Endothelial cell of umbilical vein (primary cell): ENCODE measurements around the gene GNAI1. TPM values are rescaled to one million over a fixed set of nuclear protein-coding genes. Genes with fewer than 3 reads are reported as not detected.

Experiments
- BruUV-seq: library from RNA; stranded (reverse); fragments of 400-500 nt; replicated peaks from 2 replicates; lab custom pipeline; 2021; lab: Mats Ljungman, UMichigan
- CTCF ChIA-PET: fragments of 300-600, 350-600 bp; sonication (Branson Sonifier 250); formaldehyde crosslinking; loops from one replicate; lab custom pipeline; 2021; ENCODE audit warnings: antibody characterized with exemption, inconsistent platforms; lab: Charles Lee
- POLR2A ChIA-PET: fragments of 300-600, 350-600 bp; sonication (Branson Sonifier 250); formaldehyde crosslinking; loops from one replicate; lab custom pipeline; 2021; ENCODE audit warnings: antibody characterized with exemption, inconsistent platforms; lab: Charles Lee
- DNase-seq: peaks from one replicate; pipeline ENCODE4 v3.0.0-alpha.2; 2011; ENCODE audit warnings: low read depth, low spot score
- FAIRE-seq: peaks from 2 replicates; lab custom pipeline; 2011; peaks lifted over from hg19 to GRCh38; lab: Jason Lieb, UNC
- H2AFZ ChIP-seq: 2 replicates; pipeline ENCODE4 v1.6.0; 2012; ENCODE audit warnings: low read depth, low read length, control low read depth, inconsistent platforms
- H3K27ac ChIP-seq: 2 replicates; pipeline ENCODE4 v1.5.1; 2011; ENCODE audit warnings: low read depth, mild to moderate bottlenecking, control low read depth, low read length, moderate library complexity; ENCODE audit not compliant: insufficient read depth
- H3K27me3 ChIP-seq, 2 experiments: 2 replicates each; pipeline versions ENCODE4 v1.6.0 to v1.6.1; 2011; ENCODE audit warnings: low read length in 2 of 2, mixed read lengths in 1 of 2; ENCODE audit not compliant: control insufficient read depth in 2 of 2, insufficient read depth in 2 of 2
- H3K36me3 ChIP-seq, 2 experiments: 2 replicates in 1 of 2; 3 replicates in 1 of 2; pipeline ENCODE4 v1.5.1; 2011; ENCODE audit warnings: low read length in 2 of 2, mild to moderate bottlenecking in 1 of 2, moderate library complexity in 1 of 2; ENCODE audit not compliant: control insufficient read depth in 2 of 2, insufficient read depth in 2 of 2; ENCODE audit errors: extremely low read depth in 1 of 2
- H3K4me1 ChIP-seq: 3 replicates; pipeline ENCODE4 v1.5.1; 2011; ENCODE audit warnings: mild to moderate bottlenecking, low read length; ENCODE audit not compliant: control insufficient read depth, insufficient read depth; ENCODE audit errors: extremely low read depth
- H3K4me2 ChIP-seq: 2 replicates; pipeline ENCODE4 v1.6.1; 2011; ENCODE audit warnings: low read length, control low read depth, mixed read lengths; ENCODE audit not compliant: insufficient read depth
- H3K4me3 ChIP-seq, 3 experiments: fragments of 200-600 bp in 1 of 3; sonication (generic), shearing (Covaris generic) in 1 of 3; replicated peaks in 1 of 3; 2 replicates each; pipeline ENCODE4 v1.5.1; 2011 to 2016; ENCODE audit warnings: control low read depth in 3 of 3, low read length in 3 of 3, mild to moderate bottlenecking in 2 of 3, inconsistent platforms in 1 of 3, low read depth in 1 of 3, moderate library complexity in 1 of 3; ENCODE audit not compliant: insufficient read depth in 1 of 3
- H3K79me2 ChIP-seq: 2 replicates; pipeline ENCODE4 v1.6.0; 2012; ENCODE audit warnings: low read length, inconsistent platforms; ENCODE audit not compliant: control insufficient read depth, insufficient read depth
- H3K9ac ChIP-seq: replicated peaks from 2 replicates; pipeline ENCODE3; 2011; ENCODE audit warnings: low read length, control low read depth; ENCODE audit not compliant: insufficient read depth; ENCODE audit errors: extremely low read depth
- H3K9me1 ChIP-seq: replicated peaks from 3 replicates; pipeline ENCODE4 v1.6.0; 2011; ENCODE audit warnings: mild to moderate bottlenecking, low read length; ENCODE audit not compliant: control insufficient read depth, insufficient read depth; ENCODE audit errors: extremely low read depth
- H3K9me3 ChIP-seq: replicated peaks from 2 replicates; pipeline ENCODE4 v1.5.1; 2012; ENCODE audit warnings: low read length, inconsistent platforms; ENCODE audit not compliant: control insufficient read depth, insufficient read depth
- H4K20me1 ChIP-seq: replicated peaks from 2 replicates; pipeline ENCODE3; 2011; ENCODE audit warnings: mild to moderate bottlenecking, low read length; ENCODE audit not compliant: control insufficient read depth, insufficient read depth; ENCODE audit errors: extremely low read depth
- CTCF ChIP-seq, 2 donors: IDR thresholded peaks; 1 replicate in 1 of 2; 2 replicates in 1 of 2; pipeline ENCODE4 v1.5.1; 2011; ENCODE audit warnings: low read length in 2 of 2, mild to moderate bottlenecking in 2 of 2, moderate library complexity in 2 of 2, control low read depth in 1 of 2, inconsistent platforms in 1 of 2, low read depth in 1 of 2; ENCODE audit not compliant: insufficient read depth in 1 of 2; ENCODE audit errors: extremely low read depth in 1 of 2
- EZH2 ChIP-seq: IDR thresholded peaks from 2 replicates; pipeline ENCODE4 v1.6.1; 2012; ENCODE audit warnings: borderline replicate concordance, low read depth, mild to moderate bottlenecking, moderate library complexity, low read length, inconsistent platforms; ENCODE audit not compliant: severe bottlenecking
- FOS ChIP-seq: IDR thresholded peaks from 2 replicates; pipeline ENCODE4 v1.6.1; 2011; ENCODE audit warnings: mild to moderate bottlenecking, low read length, moderate library complexity, borderline replicate concordance; ENCODE audit not compliant: insufficient read depth
- GATA2 ChIP-seq: IDR thresholded peaks from 2 replicates; pipeline ENCODE4 v1.7.0; 2011; ENCODE audit warnings: low read depth, mild to moderate bottlenecking, moderate library complexity, mixed read lengths, low read length; ENCODE audit not compliant: insufficient read length, insufficient read depth
- JUN ChIP-seq: IDR thresholded peaks from 2 replicates; pipeline ENCODE4 v1.6.1; 2011; ENCODE audit warnings: borderline replicate concordance, low read depth; ENCODE audit not compliant: insufficient read length, insufficient read depth
- MYC ChIP-seq: IDR thresholded peaks from one replicate; pipeline ENCODE4 v1.6.1; 2011; ENCODE audit warnings: mild to moderate bottlenecking, low read depth, low read length
- POLR2A ChIP-seq: IDR thresholded peaks from 2 replicates; pipeline ENCODE4 v1.6.1; 2012; ENCODE audit warnings: low read depth, mild to moderate bottlenecking, control low read depth, low read length
- POLR2AphosphoS5 ChIP-seq: IDR thresholded peaks from 2 replicates; pipeline ENCODE4 v1.6.1; 2012; ENCODE audit warnings: low read depth, mild to moderate bottlenecking, control low read depth, low read length, moderate library complexity; ENCODE audit not compliant: insufficient read depth
- dilution Hi-C: fragments of 300-500 bp; cut with MboI; formaldehyde crosslinking; loops from one replicate; pipeline ENCODE4 v1.15.0; 2019; ENCODE audit warnings: low sequenced_read_pairs; ENCODE audit not compliant: extremely low pct_ligation_motif_present
- intact Hi-C: fragments of 100-400 bp; cut with micrococcal nuclease; formaldehyde crosslinking; loops from one replicate; pipeline ENCODE4 v1.10.0; 2022
- polyA plus RNA-seq, 4 experiments: library from polyadenylated mRNA; depleted of rRNA in 3 of 4; stranded (reverse) in 3 of 4; unstranded in 1 of 4; fragments of >200 nt; gene quantifications; 2 replicates each; pipeline versions ENCODE4 v1.2.1 to v1.2.3, GENCODE V29; 2011 to 2012; ENCODE audit warnings: missing spikeins in 1 of 4
- total RNA-seq: library from RNA; stranded (reverse); gene quantifications from 2 replicates; pipeline ENCODE4 v1.2.3, GENCODE V29; 2021
- TF ChIP-seq, protein P1 (sequence below): IDR thresholded peaks from 2 replicates; pipeline ENCODE4 v1.6.1; 2011; ENCODE audit not compliant: insufficient read depth, insufficient read length

Gene GNAI1
- total and polyA plus RNA-seq, 2 donors (not counting 3 experiments of a cell fraction or from before 2014, with no cell fraction given) = 7.5 to 15.0 TPM

DNA sequence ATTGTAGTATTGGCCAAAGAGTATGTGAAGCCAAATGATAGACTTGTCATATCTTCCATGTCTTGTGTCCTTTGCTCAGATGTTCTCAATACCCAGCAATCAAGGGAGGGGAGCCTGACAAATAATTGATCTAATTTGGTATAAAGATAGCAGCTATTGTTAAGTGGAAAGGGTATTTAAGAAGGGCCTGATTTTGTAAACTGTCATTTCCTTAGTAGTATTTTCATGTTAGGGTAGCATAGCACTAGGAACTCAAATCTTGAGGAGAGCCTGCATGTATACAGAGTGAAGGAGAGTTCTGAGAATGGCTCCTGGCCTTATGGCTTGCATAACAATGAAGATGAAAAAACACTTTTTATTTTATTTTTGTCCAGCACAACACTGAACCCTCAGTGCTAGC lies 53.1 kb downstream of the GNAI1 start:
- BruUV-seq = no TSS peak
- TF ChIP-seq, protein P1, sequence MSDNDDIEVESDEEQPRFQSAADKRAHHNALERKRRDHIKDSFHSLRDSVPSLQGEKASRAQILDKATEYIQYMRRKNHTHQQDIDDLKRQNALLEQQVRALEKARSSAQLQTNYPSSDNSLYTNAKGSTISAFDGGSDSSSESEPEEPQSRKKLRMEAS = no peak
- no peak for TF ChIP-seq CTCF (IDR thresholded peaks at IDR 0.05; ENCODE audit: extremely low read depth in 1 of 2, insufficient read depth in 1 of 2, low read depth in 1 of 2, low read length in 2 of 2)
- no peak for TF ChIP-seq GATA2
- no peak for TF ChIP-seq MYC
- TF ChIP-seq JUN = no peak
- no peak for TF ChIP-seq POLR2AphosphoS5
- TF ChIP-seq POLR2A = no peak
- no peak for TF ChIP-seq FOS
- TF ChIP-seq EZH2 = no peak
- DNase-seq = no peak
- ChIA-PET CTCF (interaction anchor here (0.8 to 1.9 kb wide), 2 partner anchors 9 kb away, joined by 3 to 8 read pairs; no protein-coding TSS in a partner anchor), POLR2A (no interaction called here)
- Histone ChIP-seq H3K9ac (no peak overlapping the region), H3K27me3 (no peaks in the 10 kb centered on the region), H3K36me3 (no peaks in the 10 kb centered on the region), H4K20me1 (no peaks in the 10 kb centered on the region), H3K79me2 (peaks cover 2% of the 10 kb centered on the region), H3K9me3 (no peaks in the 10 kb centered on the region), H3K4me2 (no peak overlapping the region), H3K27ac (no peak overlapping the region), H3K4me1 (no peaks in the 10 kb centered on the region), H3K9me1 (no peaks in the 10 kb centered on the region), H2AFZ (no peak overlapping the region), H3K4me3 (no peak overlapping the region)
- intact Hi-C loops (no loop called here), dilution Hi-C loops (no loop called here)
- no peak for FAIRE-seq
